Brain microvascular endothelial cell (primary cell): ENCODE data around the gene ZNRF2.

Source experiments
- DNase-seq: peaks from one replicate; pipeline ENCODE4 v3.0.0-alpha.2; 2020
- H3K27ac ChIP-seq: fragments of 250-450 bp; sonication (Bioruptor Pico); 2 replicates; pipeline ENCODE4 v1.5.1; 2020; ENCODE audit warnings: mild to moderate bottlenecking, moderate library complexity
- H3K27me3 ChIP-seq: fragments of 250-450 bp; sonication (Bioruptor Pico); replicated peaks from 2 replicates; pipeline ENCODE4 v1.5.1; 2020; ENCODE audit warnings: mild to moderate bottlenecking
- H3K36me3 ChIP-seq: fragments of 250-450 bp; sonication (Bioruptor Pico); replicated peaks from 2 replicates; pipeline ENCODE4 v1.5.1; 2020; ENCODE audit warnings: mild to moderate bottlenecking
- H3K4me3 ChIP-seq: 2 replicates; pipeline ENCODE4 v1.5.1; 2011; ENCODE audit warnings: low read depth, mild to moderate bottlenecking, control low read depth, low read length, moderate library complexity
- in situ Hi-C: cut with HindIII; loops from 2 replicates; pipeline ENCODE4 v1.10.0; 2017; ENCODE audit warnings: low sequenced_read_pairs, low pct_ligation_motif_present
- TF ChIP-seq, protein P1 (sequence below): IDR thresholded peaks from 2 replicates; pipeline ENCODE4 v1.5.1; 2011; ENCODE audit warnings: low read depth, mild to moderate bottlenecking, moderate library complexity, low read length, control low read depth, inconsistent platforms; ENCODE audit errors: missing control alignments

The ZNRF2 gene

GRCh38 chr7:30327813-30328212, 43.4 kb downstream of the ZNRF2 start:
- Histone ChIP-seq H3K36me3 (no peaks in the 10 kb centered on the region), H3K4me3 (no peak overlapping the region), H3K27me3 (no peaks in the 10 kb centered on the region), H3K27ac (no peak overlapping the region)
- DNase-seq = peak; percentile 24
- in situ Hi-C loops = no loop called here
- TF ChIP-seq, protein P1, sequence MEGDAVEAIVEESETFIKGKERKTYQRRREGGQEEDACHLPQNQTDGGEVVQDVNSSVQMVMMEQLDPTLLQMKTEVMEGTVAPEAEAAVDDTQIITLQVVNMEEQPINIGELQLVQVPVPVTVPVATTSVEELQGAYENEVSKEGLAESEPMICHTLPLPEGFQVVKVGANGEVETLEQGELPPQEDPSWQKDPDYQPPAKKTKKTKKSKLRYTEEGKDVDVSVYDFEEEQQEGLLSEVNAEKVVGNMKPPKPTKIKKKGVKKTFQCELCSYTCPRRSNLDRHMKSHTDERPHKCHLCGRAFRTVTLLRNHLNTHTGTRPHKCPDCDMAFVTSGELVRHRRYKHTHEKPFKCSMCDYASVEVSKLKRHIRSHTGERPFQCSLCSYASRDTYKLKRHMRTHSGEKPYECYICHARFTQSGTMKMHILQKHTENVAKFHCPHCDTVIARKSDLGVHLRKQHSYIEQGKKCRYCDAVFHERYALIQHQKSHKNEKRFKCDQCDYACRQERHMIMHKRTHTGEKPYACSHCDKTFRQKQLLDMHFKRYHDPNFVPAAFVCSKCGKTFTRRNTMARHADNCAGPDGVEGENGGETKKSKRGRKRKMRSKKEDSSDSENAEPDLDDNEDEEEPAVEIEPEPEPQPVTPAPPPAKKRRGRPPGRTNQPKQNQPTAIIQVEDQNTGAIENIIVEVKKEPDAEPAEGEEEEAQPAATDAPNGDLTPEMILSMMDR = no peak

- H3K27ac ChIP-seq = no peak overlapping the region
- H3K36me3 ChIP-seq = no peaks in the 10 kb centered on the region
- TF ChIP-seq, protein P1 = no peak
- no peak for DNase-seq
- no peaks in the 10 kb centered on the region for H3K27me3 ChIP-seq
- no peak overlapping the region for H3K4me3 ChIP-seq
- in situ Hi-C loops = no loop called here
Observed at GRCh38 chr7:30328381-30328780, 44.0 kb downstream of the ZNRF2 start.

DNA sequence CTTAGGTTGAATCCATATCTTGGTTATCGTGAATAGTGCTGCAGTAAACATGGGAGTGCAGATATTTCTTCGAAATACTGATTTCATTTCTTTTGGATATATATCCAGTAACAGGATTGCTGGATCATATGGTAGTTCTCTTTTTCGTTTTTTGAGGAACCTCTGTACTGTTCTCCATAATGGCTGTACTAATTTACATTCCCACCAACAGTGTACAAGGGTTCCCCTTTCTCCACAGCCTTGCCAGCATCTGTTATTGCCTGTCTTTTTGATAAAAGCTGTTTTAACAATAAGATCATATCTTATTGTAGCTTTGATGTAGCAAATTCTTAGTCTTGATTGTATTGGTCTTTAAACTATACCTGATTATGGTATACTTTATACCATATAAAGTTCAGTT, 45.3 kb downstream of the ZNRF2 start:
- no peak overlapping the region for H3K27ac ChIP-seq

DNA sequence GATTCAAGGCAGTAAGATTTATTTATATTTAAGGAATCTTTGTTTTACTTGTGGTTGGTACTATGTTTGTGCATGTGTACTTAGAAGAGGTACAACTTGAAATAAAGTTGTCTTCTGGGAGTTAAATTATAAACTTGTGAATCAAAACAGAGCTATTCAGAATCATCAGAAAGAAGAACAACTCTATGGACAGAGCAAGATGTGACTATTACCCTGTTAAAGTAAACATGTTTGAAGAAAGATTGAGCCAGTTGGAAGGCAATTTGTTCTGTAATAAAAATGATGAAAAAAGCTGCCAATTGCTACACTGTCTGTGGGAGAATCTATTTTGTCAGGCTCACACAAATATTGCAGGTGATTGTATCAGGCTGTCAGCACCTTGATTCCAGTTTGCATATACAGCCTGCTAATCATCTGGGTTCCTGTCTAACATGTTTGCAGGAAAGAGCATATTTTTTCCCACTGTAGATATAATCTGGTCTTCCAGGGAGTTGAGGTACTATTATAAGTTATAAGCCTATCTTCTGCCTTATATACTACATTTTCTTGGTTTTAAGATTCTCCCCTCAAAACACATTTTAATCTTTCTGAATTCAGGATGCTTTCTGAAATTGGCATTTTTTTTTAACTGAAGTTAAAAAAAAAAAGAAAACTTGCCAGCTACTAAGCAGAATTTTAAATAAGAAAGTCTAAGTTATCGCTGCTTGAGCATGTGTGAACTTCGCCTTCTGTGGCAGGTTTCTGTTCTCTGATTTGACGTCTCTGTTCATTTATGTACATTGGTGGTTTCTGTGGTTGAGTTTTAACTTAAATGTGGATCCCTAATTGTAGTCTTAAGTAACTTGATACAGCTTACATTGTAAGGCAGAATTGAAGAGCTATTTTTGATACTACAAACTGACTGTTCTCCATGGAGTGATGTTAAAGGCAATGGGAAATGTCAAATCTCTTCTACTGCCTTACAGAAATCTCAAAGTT, 46.0 kb downstream of the ZNRF2 start:
- H3K36me3 ChIP-seq = no peaks in the 10 kb centered on the region
- TF ChIP-seq, protein P1 = no peak
- no peak for DNase-seq
- no peaks in the 10 kb centered on the region for H3K27me3 ChIP-seq
- in situ Hi-C loops = no loop called here
- H3K27ac ChIP-seq = no peak overlapping the region
- no peak overlapping the region for H3K4me3 ChIP-seq

More for the DNA sequence above, 45.3 kb downstream of the ZNRF2 start:
- H3K27me3 ChIP-seq = no peaks in the 10 kb centered on the region
- no peaks in the 10 kb centered on the region for H3K36me3 ChIP-seq
- TF ChIP-seq, protein P1 = no peak
- H3K4me3 ChIP-seq = no peak overlapping the region
- no peak for DNase-seq
- in situ Hi-C loops = no loop called here

- in situ Hi-C loops = no loop called here
- Histone ChIP-seq H3K27ac (no peak overlapping the region), H3K36me3 (no peaks in the 10 kb centered on the region), H3K27me3 (no peaks in the 10 kb centered on the region), H3K4me3 (no peak overlapping the region)
- TF ChIP-seq, protein P1 = no peak
- peak; percentile 33 for DNase-seq
Observed at GRCh38 chr7:30331338-30331737, 46.9 kb downstream of the ZNRF2 start.
